Gastrocnemius medialis (tissue), 4 donors: ENCODE results near the gene TMEM178A. TPM values are rescaled to one million over a fixed set of nuclear protein-coding genes. Genes with fewer than 3 reads are reported as not detected.

Experiments
- ATAC-seq, 2 donors: fragments of 150-250 bp; one replicate each; pipeline ENCODE4 v1.9.1; 2016
- DNase-seq, 2 donors: peaks; one replicate each; pipeline ENCODE4 v3.0.0-alpha.2; 2019
- H3K27ac ChIP-seq, 4 donors: fragments of 200-600 bp; sonication (generic); 1 replicate in 1 of 4; 2 replicates in 3 of 4; pipeline ENCODE4 v1.5.1; 2016 to 2018; ENCODE audit warnings: mild to moderate bottlenecking in 2 of 4, moderate library complexity in 1 of 4
- H3K27me3 ChIP-seq, 3 donors: fragments of 200-600 bp; sonication (generic) in 2 of 3; 1 replicate in 1 of 3; 2 replicates in 2 of 3; pipeline versions ENCODE4 v1.5.1 to v1.6.0; 2016 to 2019; ENCODE audit warnings: mild to moderate bottlenecking in 1 of 3, moderate library complexity in 1 of 3
- H3K36me3 ChIP-seq, 2 donors: fragments of 200-600 bp; sonication (generic) in 1 of 2; one replicate each; pipeline ENCODE4 v1.5.1; 2017 to 2018
- H3K4me1 ChIP-seq, 2 donors: fragments of 200-600 bp; sonication (generic) in 1 of 2; one replicate each; pipeline ENCODE4 v1.5.1; 2016 to 2017; ENCODE audit warnings: mild to moderate bottlenecking in 2 of 2
- H3K4me3 ChIP-seq, 4 donors: fragments of 200-600 bp; sonication (generic) in 3 of 4; 1 replicate in 1 of 4; 2 replicates in 3 of 4; pipeline ENCODE4 v1.5.1; 2016 to 2019; ENCODE audit warnings: mild to moderate bottlenecking in 2 of 4
- H3K9me3 ChIP-seq, 3 donors: fragments of 200-600 bp; sonication (generic) in 2 of 3; 1 replicate in 1 of 3; 2 replicates in 2 of 3; pipeline ENCODE4 v1.5.1; 2016 to 2019
- POLR2A ChIP-seq, 2 donors: fragments of 450-650 bp; IDR thresholded peaks; one replicate each; pipeline ENCODE4 v1.6.1; 2017; ENCODE audit warnings: antibody characterized with exemption in 2 of 2, mild to moderate bottlenecking in 2 of 2, moderate library complexity in 2 of 2
- in situ Hi-C, 4 donors: fragments of 200-750 bp; cut with MboI; loops; one replicate each; pipeline versions ENCODE4 v1.15.0 to v1.8.0; 2017; ENCODE audit warnings: low sequenced_read_pairs in 4 of 4
- intact Hi-C: fragments of 100-400 bp; cut with DNase I; formaldehyde crosslinking; loops from one replicate; pipeline ENCODE4 v1.15.1; 2023; ENCODE audit warnings: low total_unique reads
- total RNA-seq, 4 donors: library from RNA; depleted of rRNA; stranded (reverse); fragments of >200 nt; gene quantifications; one replicate each; pipeline versions ENCODE4 v1.1.0 to v1.2.3, GENCODE V29; 2016
- TF ChIP-seq, protein P1 (sequence below), 5 experiments: fragments of 450-650 bp in 3 of 5; fragments of 200-600 bp in 2 of 5; sonication (generic) in 2 of 5; IDR thresholded peaks in 4 of 5; conservative IDR thresholded peaks in 1 of 5; 1 replicate in 4 of 5; 2 replicates in 1 of 5; pipeline ENCODE4 v1.5.1; 2016 to 2019; ENCODE audit warnings: antibody characterized with exemption in 5 of 5, mild to moderate bottlenecking in 3 of 5, moderate library complexity in 3 of 5

Gene TMEM178A
- total RNA-seq, 4 donors from 2014 or later = 0.42 TPM; not detected in 3

DNA sequence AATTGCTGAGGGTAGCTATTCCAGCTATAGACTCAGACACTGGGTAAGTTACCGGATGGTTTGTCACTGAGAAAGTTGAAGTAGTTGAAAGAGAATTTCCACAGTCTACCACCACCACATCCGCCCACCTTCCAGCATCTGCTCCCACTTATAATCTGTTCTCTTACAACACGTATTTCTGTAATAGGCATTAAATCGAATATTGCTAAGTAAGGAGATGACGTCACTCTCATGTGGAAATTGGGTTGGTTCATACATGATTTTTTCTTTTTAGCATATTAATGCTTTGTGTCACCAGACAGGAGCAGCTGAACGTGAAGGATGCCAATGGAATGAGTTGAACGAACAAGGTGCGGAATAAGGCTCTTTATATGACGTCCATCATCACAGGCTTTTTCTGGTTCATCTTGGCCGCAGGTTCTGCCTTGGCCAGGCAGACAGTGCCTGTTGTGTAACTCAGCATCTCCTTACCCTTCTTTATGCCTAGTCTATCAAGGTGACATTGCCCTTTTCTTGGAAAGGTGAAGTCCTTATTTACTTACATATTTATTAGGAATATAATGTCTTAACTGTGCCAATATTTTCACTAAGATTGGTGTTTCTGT is 67.5 kb downstream of the TMEM178A start:
- in situ Hi-C loops = no loop called here
- intact Hi-C loops = loop anchor here (5.0 kb wide), 2 partner anchors 221 to 356 kb away; no protein-coding TSS in a partner anchor
- no peak overlapping the region for H3K27ac ChIP-seq
- no peaks in the 10 kb centered on the region for H3K27me3 ChIP-seq
- peak in 1 of 2 donors; percentile 41 for ATAC-seq
- no peak for DNase-seq
- H3K9me3 ChIP-seq = no peaks in the 10 kb centered on the region
- no peak overlapping the region for H3K4me3 ChIP-seq
- peaks cover 4 to 19% of the 10 kb centered on the region in 2 donors for H3K4me1 ChIP-seq
- peaks cover 0 to 17% of the 10 kb centered on the region in 2 donors for H3K36me3 ChIP-seq
- no peak for TF ChIP-seq POLR2A (IDR thresholded peaks at IDR 0.05)
- TF ChIP-seq, protein P1, sequence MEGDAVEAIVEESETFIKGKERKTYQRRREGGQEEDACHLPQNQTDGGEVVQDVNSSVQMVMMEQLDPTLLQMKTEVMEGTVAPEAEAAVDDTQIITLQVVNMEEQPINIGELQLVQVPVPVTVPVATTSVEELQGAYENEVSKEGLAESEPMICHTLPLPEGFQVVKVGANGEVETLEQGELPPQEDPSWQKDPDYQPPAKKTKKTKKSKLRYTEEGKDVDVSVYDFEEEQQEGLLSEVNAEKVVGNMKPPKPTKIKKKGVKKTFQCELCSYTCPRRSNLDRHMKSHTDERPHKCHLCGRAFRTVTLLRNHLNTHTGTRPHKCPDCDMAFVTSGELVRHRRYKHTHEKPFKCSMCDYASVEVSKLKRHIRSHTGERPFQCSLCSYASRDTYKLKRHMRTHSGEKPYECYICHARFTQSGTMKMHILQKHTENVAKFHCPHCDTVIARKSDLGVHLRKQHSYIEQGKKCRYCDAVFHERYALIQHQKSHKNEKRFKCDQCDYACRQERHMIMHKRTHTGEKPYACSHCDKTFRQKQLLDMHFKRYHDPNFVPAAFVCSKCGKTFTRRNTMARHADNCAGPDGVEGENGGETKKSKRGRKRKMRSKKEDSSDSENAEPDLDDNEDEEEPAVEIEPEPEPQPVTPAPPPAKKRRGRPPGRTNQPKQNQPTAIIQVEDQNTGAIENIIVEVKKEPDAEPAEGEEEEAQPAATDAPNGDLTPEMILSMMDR (IDR thresholded peaks at IDR 0.05 in 4 of 5, conservative IDR thresholded peaks at IDR 0.05 in 1 of 5) = no peak

- in situ Hi-C loops (no loop called here), intact Hi-C loops (loop anchor here (5.0 kb wide), 2 partner anchors 222 to 357 kb away; no protein-coding TSS in a partner anchor)
- no peak for DNase-seq
- Histone ChIP-seq H3K4me1 (peaks cover 4 to 19% of the 10 kb centered on the region in 2 donors), H3K9me3 (no peaks in the 10 kb centered on the region), H3K36me3 (peaks cover 0 to 28% of the 10 kb centered on the region in 2 donors), H3K27me3 (no peaks in the 10 kb centered on the region), H3K27ac (no peak overlapping the region), H3K4me3 (no peak overlapping the region)
- no peak for ATAC-seq
- TF ChIP-seq, protein P1 (IDR thresholded peaks at IDR 0.05 in 4 of 5, conservative IDR thresholded peaks at IDR 0.05 in 1 of 5) = no peak
- no peak for TF ChIP-seq POLR2A (IDR thresholded peaks at IDR 0.05)
Measured at GRCh38 chr2:39734445-39734844, 68.7 kb downstream of the TMEM178A start.

- H3K4me1 ChIP-seq = peaks cover 0 to 13% of the 10 kb centered on the region in 2 donors
- in situ Hi-C loops (no loop called here), intact Hi-C loops (no loop called here)
- DNase-seq = peak in 1 of 2 donors; percentile 41
- peak overlapping the region in 2 of 4 donors; percentile 11 to 37 for H3K27ac ChIP-seq
- H3K36me3 ChIP-seq = peaks cover 0 to 36% of the 10 kb centered on the region in 2 donors
- H3K9me3 ChIP-seq = no peaks in the 10 kb centered on the region
- no peaks in the 10 kb centered on the region for H3K27me3 ChIP-seq
- TF ChIP-seq POLR2A (IDR thresholded peaks at IDR 0.05) = no peak
- TF ChIP-seq, protein P1 (IDR thresholded peaks at IDR 0.05 in 4 of 5, conservative IDR thresholded peaks at IDR 0.05 in 1 of 5) = no peak
- H3K4me3 ChIP-seq = no peak overlapping the region
- ATAC-seq = peak in 1 of 2 donors; percentile 60
Measured at GRCh38 chr2:39735648-39736047, 69.9 kb downstream of the TMEM178A start.

GRCh38 chr2:39736640-39737039 is 70.9 kb downstream of the TMEM178A start:
- in situ Hi-C loops = no loop called here
- H3K36me3 ChIP-seq = peaks cover 0 to 36% of the 10 kb centered on the region in 2 donors
- no peaks in the 10 kb centered on the region for H3K9me3 ChIP-seq
- DNase-seq (no peak), ATAC-seq (no peak)
- no peak overlapping the region for H3K27ac ChIP-seq
- peaks cover under 1 to 13% of the 10 kb centered on the region in 2 donors for H3K4me1 ChIP-seq
- no peak overlapping the region for H3K4me3 ChIP-seq
- intact Hi-C loops = no loop called here
- TF ChIP-seq, protein P1 (IDR thresholded peaks at IDR 0.05 in 4 of 5, conservative IDR thresholded peaks at IDR 0.05 in 1 of 5) = no peak
- no peak for TF ChIP-seq POLR2A (IDR thresholded peaks at IDR 0.05)
- H3K27me3 ChIP-seq = no peaks in the 10 kb centered on the region
